ENCODE measurements around the gene UBL3.

Gene UBL3

GRCh38 chr13:29877456-29878078 lies 27.1 kb upstream of the UBL3 start:
- TF ChIP-seq, protein P1, sequence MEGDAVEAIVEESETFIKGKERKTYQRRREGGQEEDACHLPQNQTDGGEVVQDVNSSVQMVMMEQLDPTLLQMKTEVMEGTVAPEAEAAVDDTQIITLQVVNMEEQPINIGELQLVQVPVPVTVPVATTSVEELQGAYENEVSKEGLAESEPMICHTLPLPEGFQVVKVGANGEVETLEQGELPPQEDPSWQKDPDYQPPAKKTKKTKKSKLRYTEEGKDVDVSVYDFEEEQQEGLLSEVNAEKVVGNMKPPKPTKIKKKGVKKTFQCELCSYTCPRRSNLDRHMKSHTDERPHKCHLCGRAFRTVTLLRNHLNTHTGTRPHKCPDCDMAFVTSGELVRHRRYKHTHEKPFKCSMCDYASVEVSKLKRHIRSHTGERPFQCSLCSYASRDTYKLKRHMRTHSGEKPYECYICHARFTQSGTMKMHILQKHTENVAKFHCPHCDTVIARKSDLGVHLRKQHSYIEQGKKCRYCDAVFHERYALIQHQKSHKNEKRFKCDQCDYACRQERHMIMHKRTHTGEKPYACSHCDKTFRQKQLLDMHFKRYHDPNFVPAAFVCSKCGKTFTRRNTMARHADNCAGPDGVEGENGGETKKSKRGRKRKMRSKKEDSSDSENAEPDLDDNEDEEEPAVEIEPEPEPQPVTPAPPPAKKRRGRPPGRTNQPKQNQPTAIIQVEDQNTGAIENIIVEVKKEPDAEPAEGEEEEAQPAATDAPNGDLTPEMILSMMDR (IDR thresholded peaks at IDR 0.05; ENCODE audit: extremely low read depth, missing control alignments) = no peak
- DNase-seq (ENCODE audit: low spot score) = no peak

GRCh38 chr13:29875646-29876045 lies 25.2 kb upstream of the UBL3 start:
- DNase-seq (ENCODE audit: low spot score) = no peak
- TF ChIP-seq, protein P1 (IDR thresholded peaks at IDR 0.05; ENCODE audit: extremely low read depth, missing control alignments) = no peak

- TF ChIP-seq, protein P1 (IDR thresholded peaks at IDR 0.05; ENCODE audit: extremely low read depth, missing control alignments) = no peak
- DNase-seq (ENCODE audit: low spot score) = no peak
Measured at GRCh38 chr13:29868581-29868980, 18.2 kb upstream of the UBL3 start.

DNA sequence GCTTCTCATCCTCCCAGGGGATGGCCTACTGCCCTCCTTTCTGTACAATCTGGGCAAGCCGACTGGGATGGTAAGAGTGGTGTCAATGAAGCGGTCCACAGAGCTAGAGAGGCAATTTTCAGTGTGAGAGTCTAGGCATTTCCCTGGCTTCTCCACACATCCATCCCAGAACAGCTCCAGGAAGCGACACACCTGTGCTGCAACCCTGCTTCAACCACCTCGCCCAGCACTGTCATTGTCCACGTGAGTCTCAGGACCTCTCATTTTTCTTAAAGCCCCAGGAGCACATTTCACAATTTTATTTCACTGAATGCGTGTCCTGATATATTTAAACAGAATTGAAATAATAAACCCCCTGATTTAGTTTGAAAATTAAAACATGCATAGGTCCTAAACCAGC lies 15.5 kb upstream of the UBL3 start:
- TF ChIP-seq, protein P1 (IDR thresholded peaks at IDR 0.05; ENCODE audit: extremely low read depth, missing control alignments) = no peak

GRCh38 chr13:29861694-29862110 lies 11.3 kb upstream of the UBL3 start:
- TF ChIP-seq, protein P1 (IDR thresholded peaks at IDR 0.05; ENCODE audit: extremely low read depth, missing control alignments) = no peak
- no peak for DNase-seq (ENCODE audit: low spot score)

More for the DNA sequence above, 15.5 kb upstream of the UBL3 start:
- no peak for DNase-seq (ENCODE audit: low spot score)

DNA sequence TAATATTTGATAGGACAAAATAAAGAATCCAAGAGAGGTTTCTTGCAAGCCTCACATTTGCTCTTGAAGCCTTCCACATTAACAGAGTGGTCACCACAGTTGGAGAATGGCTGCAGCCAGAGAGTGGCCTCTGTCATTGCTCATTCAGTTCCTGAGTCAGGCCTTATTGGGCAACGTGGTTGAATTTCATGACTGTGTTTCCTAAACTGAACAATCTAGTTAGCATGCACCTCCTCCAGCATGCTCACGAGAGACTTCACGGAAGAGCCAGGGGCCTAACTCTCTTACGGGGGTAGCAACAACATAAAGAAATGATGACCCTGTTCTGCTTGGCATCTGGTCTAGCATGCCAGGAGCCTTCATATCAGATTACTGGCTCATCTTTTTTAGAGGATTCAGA lies 9.6 kb upstream of the UBL3 start:
- no peak for DNase-seq (ENCODE audit: low spot score)
- TF ChIP-seq, protein P1 (IDR thresholded peaks at IDR 0.05; ENCODE audit: extremely low read depth, missing control alignments) = no peak

- DNase-seq (ENCODE audit: low spot score) = no peak
- TF ChIP-seq, protein P1 (IDR thresholded peaks at IDR 0.05; ENCODE audit: extremely low read depth, missing control alignments) = no peak
Measured at GRCh38 chr13:29858667-29859066, 8.2 kb upstream of the UBL3 start.

Measured in GM20000 (cell line).